Progenitor cell of endocrine pancreas (in vitro differentiated cells): ENCODE results near the gene NCOA7. TPM values are rescaled to one million over a fixed set of nuclear protein-coding genes. Genes with fewer than 3 reads are reported as not detected.
A peak's percentile ranks its signal among the peaks of the same experiment; 100 is the strongest.

Experiments
- DNase-seq: peaks from one replicate; pipeline ENCODE4 v3.0.0; 2021; ENCODE audit warnings: low spot score; ENCODE audit not compliant: unreplicated experiment
- H3K27ac Mint-ChIP-seq: 2 replicates; pipeline ENCODE4 v1.8.0; 2021; ENCODE audit warnings: mild to moderate bottlenecking, moderate library complexity, mixed read lengths
- H3K27me3 Mint-ChIP-seq: 2 replicates; pipeline ENCODE4 v1.8.0; 2021; ENCODE audit warnings: mixed read lengths
- H3K36me3 Mint-ChIP-seq: 2 replicates; pipeline ENCODE4 v1.8.0; 2022; ENCODE audit warnings: mixed read lengths; ENCODE audit not compliant: insufficient read depth
- H3K4me1 Mint-ChIP-seq: 2 replicates; pipeline ENCODE4 v1.8.0; 2021; ENCODE audit warnings: low read depth, mixed read lengths
- H3K4me3 Mint-ChIP-seq: 2 replicates; pipeline ENCODE4 v1.8.0; 2021; ENCODE audit warnings: low read depth, mild to moderate bottlenecking, moderate library complexity, mixed read lengths
- H3K9me3 Mint-ChIP-seq: 2 replicates; pipeline ENCODE4 v1.8.0; 2021; ENCODE audit warnings: low read depth, mixed read lengths
- total RNA-seq: library from RNA; stranded (reverse); gene quantifications from 2 replicates; pipeline ENCODE4 v1.2.1, GENCODE V29; 2021
- TF ChIP-seq, protein P1 (sequence below): fragments of 200-600 bp; sonication (generic); IDR thresholded peaks from one replicate; pipeline ENCODE4 v1.5.0; 2021; ENCODE audit warnings: antibody characterized with exemption, mild to moderate bottlenecking; ENCODE audit not compliant: unreplicated experiment

Gene NCOA7
- total RNA-seq, 1 donor from 2014 or later = 18.0 TPM

- Mint-ChIP-seq H3K4me3 (peak overlapping the region; percentile 3), H3K9me3 (no peaks in the 10 kb centered on the region), H3K36me3 (no peaks in the 10 kb centered on the region), H3K4me1 (peaks cover 52% of the 10 kb centered on the region), H3K27me3 (no peaks in the 10 kb centered on the region), H3K27ac (peak overlapping the region; percentile 66)
- TF ChIP-seq, protein P1, sequence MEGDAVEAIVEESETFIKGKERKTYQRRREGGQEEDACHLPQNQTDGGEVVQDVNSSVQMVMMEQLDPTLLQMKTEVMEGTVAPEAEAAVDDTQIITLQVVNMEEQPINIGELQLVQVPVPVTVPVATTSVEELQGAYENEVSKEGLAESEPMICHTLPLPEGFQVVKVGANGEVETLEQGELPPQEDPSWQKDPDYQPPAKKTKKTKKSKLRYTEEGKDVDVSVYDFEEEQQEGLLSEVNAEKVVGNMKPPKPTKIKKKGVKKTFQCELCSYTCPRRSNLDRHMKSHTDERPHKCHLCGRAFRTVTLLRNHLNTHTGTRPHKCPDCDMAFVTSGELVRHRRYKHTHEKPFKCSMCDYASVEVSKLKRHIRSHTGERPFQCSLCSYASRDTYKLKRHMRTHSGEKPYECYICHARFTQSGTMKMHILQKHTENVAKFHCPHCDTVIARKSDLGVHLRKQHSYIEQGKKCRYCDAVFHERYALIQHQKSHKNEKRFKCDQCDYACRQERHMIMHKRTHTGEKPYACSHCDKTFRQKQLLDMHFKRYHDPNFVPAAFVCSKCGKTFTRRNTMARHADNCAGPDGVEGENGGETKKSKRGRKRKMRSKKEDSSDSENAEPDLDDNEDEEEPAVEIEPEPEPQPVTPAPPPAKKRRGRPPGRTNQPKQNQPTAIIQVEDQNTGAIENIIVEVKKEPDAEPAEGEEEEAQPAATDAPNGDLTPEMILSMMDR = no peak
- no peak for DNase-seq
Observed at GRCh38 chr6:125818225-125818657, 27.5 kb downstream of the NCOA7 start.

GRCh38 chr6:125818772-125819260, 28.1 kb downstream of the NCOA7 start:
- peak overlapping the region; percentile 66 for H3K27ac Mint-ChIP-seq
- DNase-seq = no peak
- no peaks in the 10 kb centered on the region for H3K27me3 Mint-ChIP-seq
- TF ChIP-seq, protein P1 = no peak
- peak overlapping the region; percentile 2 for H3K4me3 Mint-ChIP-seq
- peaks cover 52% of the 10 kb centered on the region for H3K4me1 Mint-ChIP-seq
- no peaks in the 10 kb centered on the region for H3K9me3 Mint-ChIP-seq
- H3K36me3 Mint-ChIP-seq = no peaks in the 10 kb centered on the region

GRCh38 chr6:125819535-125820326, 29.0 kb downstream of the NCOA7 start:
- DNase-seq = no peak
- peak overlapping the region; percentile 40 for H3K27ac Mint-ChIP-seq
- H3K9me3 Mint-ChIP-seq = no peaks in the 10 kb centered on the region
- H3K36me3 Mint-ChIP-seq = no peaks in the 10 kb centered on the region
- TF ChIP-seq, protein P1 = no peak
- H3K4me3 Mint-ChIP-seq = no peak overlapping the region
- no peaks in the 10 kb centered on the region for H3K27me3 Mint-ChIP-seq
- H3K4me1 Mint-ChIP-seq = peaks cover 48% of the 10 kb centered on the region

DNA sequence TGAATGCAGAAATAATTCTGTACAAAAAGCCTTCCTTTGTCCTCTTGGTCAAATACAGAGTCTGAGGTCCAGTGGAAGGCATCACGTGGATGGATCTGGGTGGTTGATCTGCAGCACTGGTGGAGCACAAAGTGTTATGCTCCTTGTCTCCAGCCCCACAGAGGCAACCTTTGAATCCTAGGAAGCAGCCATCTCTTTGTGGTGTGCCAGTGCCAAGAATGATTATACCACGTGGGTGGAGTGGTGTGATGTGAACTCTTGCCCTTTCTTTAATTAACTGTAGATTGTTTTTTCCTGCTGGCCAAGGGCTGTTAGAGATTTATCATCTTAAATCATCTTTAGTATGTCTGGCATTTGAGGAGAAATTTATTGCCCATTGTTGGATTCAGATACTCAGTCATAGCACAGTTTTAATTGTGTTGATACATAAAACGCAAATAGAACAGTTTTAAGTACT, 31.1 kb downstream of the NCOA7 start:
- Mint-ChIP-seq H3K27me3 (no peaks in the 10 kb centered on the region), H3K4me3 (no peak overlapping the region), H3K27ac (no peak overlapping the region), H3K9me3 (no peaks in the 10 kb centered on the region), H3K36me3 (peaks cover 2% of the 10 kb centered on the region), H3K4me1 (peaks cover 35% of the 10 kb centered on the region)
- no peak for DNase-seq
- TF ChIP-seq, protein P1 = no peak

DNA sequence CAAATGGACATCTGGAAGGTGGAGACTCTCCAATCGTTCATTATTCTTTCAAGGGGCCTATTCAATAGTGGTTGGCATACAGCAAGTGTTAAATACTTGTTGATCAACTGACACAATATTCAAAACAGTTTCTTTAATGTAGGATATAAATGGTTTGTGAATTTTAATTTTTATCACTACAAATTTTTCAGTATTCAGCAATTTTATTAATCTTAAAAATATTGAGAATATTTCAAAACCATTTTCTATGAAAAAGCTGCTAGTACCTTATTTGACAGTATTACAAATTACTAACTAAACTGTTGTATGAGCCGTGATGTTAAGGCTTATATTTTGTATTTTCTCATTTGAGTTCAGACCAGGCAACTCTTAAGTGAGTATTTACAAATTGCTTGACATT, 32.4 kb downstream of the NCOA7 start:
- H3K4me1 Mint-ChIP-seq = peaks cover 28% of the 10 kb centered on the region
- no peak overlapping the region for H3K4me3 Mint-ChIP-seq
- H3K27me3 Mint-ChIP-seq = no peaks in the 10 kb centered on the region
- TF ChIP-seq, protein P1 = no peak
- DNase-seq = no peak
- H3K9me3 Mint-ChIP-seq = no peaks in the 10 kb centered on the region
- no peak overlapping the region for H3K27ac Mint-ChIP-seq
- peaks cover 2% of the 10 kb centered on the region for H3K36me3 Mint-ChIP-seq
